HG03066 (cell line): ENCODE measurements around the gene HECW1.

ENCODE experiments used
- ATAC-seq: cut with Tn5 transposase; IDR thresholded peaks from one replicate; pipeline ENCODE4 v1.9.1; 2021; ENCODE audit warnings: low read depth; ENCODE audit not compliant: unreplicated experiment

The HECW1 gene

GRCh38 chr7:43458330-43459018, 346.0 kb downstream of the HECW1 start:
- ATAC-seq = no peak

GRCh38 chr7:43459019-43459337, 346.5 kb downstream of the HECW1 start:
- no peak for ATAC-seq

DNA sequence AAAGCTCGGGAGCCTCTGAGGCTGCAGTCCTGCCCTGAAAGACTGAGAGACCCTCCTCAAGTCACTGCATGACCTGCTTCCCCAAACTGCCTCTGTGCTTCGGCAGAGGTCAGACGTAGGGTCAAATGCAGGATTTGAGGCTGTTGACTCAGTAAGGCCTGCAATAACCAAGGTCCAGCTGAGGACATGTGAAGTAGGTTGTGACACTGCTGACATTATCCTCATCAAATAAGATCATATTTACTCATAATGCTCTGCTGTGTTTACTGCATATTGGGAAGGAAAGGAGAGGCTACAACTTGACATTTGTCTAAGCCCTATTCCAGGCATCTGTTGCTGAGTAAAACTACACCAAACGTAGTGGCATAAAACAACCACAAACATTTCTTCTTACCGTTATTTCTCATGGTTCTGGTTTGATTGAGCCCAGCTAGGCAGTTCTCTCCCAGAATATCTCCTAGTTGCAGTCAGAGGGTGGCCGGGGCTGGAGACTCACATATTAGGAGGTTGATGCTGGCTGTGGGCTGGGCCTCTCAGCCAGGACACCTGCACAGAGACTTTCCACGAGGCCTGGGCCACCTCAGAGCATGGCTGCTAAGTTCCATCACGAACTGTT, 348.4 kb downstream of the HECW1 start:
- no peak for ATAC-seq

DNA sequence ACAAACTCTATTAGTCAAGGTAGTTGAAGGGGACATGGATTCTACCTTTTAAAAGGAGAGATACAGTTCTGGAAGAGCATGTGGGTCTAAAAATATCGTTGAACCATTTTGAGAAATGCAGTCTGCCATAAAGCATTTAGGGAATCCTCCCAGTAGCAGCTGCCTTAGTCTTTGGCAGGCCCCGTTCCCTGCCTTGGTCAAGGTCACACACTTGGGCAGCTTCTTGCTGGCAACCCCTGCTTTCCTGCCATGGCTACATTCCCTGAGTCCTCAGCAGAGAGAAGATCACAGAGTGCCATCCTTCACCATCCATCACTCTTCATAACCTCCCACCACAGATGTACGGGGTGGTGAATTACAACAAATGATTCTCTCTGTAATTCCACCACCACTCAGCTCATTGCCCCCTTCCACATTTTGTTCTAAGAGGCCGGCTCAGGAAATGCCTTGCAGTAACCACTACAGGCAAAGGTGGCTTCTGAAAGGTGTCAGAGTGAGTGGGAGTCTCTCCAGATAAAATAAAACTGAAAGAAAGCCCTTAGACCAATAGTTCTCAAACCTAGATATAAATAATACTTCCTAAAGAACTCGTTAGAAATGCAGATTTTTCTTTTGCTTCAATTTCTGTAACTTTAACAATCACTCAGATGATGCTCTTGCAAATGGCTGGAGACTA, 349.0 kb downstream of the HECW1 start:
- ATAC-seq = no peak

- no peak for ATAC-seq
Observed at GRCh38 chr7:43462836-43463235, 350.4 kb downstream of the HECW1 start.

- ATAC-seq = no peak
Observed at GRCh38 chr7:43463401-43463980, 351.0 kb downstream of the HECW1 start.

GRCh38 chr7:43465581-43466554, 353.4 kb downstream of the HECW1 start:
- ATAC-seq = no peak

- no peak for ATAC-seq
Observed at GRCh38 chr7:43467406-43467805, 355.0 kb downstream of the HECW1 start.

DNA sequence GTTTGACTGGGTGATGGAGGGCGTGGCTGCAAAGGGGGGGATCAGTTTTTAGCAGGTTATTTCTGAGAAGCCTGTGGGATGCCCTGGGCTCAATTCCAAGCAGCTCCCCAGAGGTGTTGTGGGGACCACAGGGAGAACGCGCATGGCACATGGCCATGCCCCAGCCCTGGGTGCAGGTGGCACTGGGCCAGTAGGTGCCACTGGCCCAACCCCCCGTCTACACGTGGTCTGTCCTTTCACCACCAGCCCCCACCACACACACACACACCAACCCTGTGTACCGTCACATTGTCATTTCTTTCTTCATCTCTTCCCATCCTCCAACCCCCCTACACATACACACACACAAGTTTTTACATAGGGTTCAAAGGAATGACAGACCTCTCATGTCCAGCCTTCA, 355.4 kb downstream of the HECW1 start:
- ATAC-seq = no peak

GRCh38 chr7:43469051-43469450, 356.6 kb downstream of the HECW1 start:
- no peak for ATAC-seq

DNA sequence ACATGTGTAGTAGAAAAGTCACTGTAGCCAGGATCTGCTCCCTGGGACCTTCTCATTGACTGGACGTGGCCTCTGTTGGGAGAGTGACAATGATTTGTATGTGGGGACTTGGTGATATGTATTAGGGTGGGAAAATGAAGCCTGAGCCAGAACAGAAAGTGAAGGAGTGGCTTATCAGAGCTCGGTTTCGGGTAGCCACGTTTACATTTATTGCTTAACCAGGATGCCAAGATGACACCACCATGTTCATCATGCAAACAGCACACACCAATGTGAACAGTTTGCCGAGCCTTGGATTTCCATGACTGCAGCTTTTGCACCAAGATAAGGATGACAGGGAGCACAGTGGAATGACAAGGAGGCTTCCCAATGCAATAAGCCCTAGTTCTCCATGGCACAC, 357.7 kb downstream of the HECW1 start:
- no peak for ATAC-seq

GRCh38 chr7:43475983-43476382, 363.5 kb downstream of the HECW1 start:
- ATAC-seq = no peak

DNA sequence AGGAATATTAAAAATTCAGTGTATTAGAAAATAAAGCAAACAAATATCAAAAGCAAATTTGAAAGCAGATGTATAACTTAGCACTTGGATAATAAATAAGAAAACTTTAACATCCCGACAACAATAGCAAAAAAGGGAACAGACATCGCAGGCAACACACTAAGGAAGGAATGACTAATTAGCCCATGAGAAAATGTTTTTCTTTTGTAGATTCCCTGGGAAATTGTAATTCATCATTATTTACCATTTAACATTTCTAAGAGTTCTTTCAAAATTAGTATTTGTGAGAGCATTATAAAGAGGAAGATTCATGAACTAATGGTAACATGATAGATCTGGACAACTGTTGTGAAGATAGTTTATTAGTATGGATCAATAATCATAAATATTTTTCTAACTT, 364.4 kb downstream of the HECW1 start:
- no peak for ATAC-seq

GRCh38 chr7:43479042-43479441, 366.6 kb downstream of the HECW1 start:
- ATAC-seq = no peak

GRCh38 chr7:43479543-43479942, 367.1 kb downstream of the HECW1 start:
- ATAC-seq = no peak

DNA sequence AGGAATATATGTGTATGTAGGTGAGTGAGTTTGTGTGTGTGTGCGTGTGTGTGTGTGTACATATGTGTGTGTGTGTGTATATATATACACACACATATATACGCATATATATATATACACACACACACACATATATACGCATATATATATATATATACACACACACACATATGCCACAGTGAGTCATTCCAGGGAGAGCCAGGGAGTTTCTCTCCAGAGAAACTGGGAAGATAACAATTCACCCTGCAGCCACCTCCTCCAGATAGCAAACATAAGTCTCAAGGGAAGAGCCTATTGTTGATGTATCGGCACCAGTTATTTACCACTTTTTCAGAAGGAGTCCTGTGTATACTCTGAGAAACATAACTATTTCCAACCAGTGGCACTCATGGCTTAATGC, 368.1 kb downstream of the HECW1 start:
- ATAC-seq = no peak

DNA sequence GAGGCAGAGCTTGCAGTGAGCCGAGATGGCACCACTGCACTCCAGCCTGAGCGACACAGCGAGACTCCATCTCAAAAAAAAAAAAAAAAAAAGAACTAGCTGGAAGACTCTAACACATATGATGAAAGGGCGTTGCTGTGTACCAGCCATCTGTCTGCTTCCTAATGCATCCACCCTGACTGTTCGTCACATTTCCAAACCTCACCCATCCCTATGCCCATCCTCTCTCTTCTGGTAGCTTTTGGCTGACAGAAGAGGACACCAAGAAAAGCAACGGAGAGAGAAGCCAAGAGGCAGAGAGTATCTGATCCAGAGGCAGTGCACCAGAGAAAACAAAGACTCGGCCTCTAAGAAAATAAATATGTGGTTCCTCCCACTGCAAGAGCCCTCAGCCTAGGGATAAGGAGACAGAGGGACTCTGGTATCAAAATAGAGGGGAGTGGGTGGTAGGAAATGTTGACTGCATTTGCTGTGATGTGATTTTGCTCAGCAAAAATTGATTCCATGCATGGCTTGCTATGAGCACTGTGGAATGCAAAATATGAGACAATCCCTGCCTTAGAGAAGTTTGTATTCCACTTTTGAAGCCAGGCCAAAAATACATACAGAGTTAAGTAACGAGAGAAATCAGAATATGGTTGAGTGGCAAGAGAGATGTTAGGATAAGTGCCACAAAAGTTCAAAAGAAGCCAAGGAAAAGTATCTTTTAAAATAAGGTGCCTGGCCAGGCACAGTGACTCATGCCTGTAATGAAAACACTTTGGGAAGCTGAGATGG, 369.6 kb downstream of the HECW1 start:
- no peak for ATAC-seq

DNA sequence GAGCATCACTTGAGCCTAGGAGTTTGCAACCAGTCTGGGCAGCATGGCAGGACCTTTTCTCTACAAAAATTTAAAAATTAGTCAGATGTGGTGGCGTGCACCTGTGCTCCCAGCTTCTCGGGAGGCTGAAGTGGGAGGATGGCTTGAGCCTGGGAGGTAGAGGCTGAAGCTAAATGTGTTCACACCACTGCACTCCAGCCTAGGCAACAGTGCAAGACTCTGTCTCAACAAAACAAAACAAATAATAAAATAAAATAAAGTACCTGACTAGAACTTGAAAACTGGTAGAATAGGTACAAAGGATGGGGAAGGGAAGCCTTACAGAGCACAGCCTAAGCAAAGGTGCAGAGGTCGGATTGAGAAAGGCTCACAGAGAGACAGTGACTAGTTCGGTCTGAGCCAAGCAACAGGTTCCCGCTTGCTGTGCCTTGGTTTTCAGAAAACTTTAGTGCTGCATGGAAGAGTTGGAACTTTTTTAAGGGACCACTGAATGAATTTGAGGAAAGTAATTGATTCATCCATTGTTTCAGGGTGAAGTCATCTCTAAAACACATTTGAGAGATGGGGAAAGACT, 370.3 kb downstream of the HECW1 start:
- no peak for ATAC-seq

GRCh38 chr7:43484678-43485395, 372.4 kb downstream of the HECW1 start:
- ATAC-seq = no peak
